Cardiac fibroblast (primary cell): ENCODE measurements around the gene AK6.

Experiments
- DNase-seq, 2 donors: peaks; one replicate each; pipeline versions ENCODE4 v3.0.0 to v3.0.0-alpha.2; 2010; ENCODE audit warnings: low read depth in 2 of 2
- H3K4me3 ChIP-seq, 2 donors: replicated peaks in 1 of 2; 1 replicate in 1 of 2; 2 replicates in 1 of 2; pipeline ENCODE4 v1.5.1; 2011; ENCODE audit warnings: low read depth in 2 of 2, low read length in 2 of 2, mild to moderate bottlenecking in 2 of 2, moderate library complexity in 1 of 2
- CTCF ChIP-seq: IDR thresholded peaks from one replicate; pipeline ENCODE4 v1.5.1; 2011; ENCODE audit warnings: low read depth, mild to moderate bottlenecking, low read length, inconsistent platforms

Gene AK6

GRCh38 chr5:69305512-69305911 lies 63.8 kb downstream of the AK6 start:
- no peak for DNase-seq
- H3K4me3 ChIP-seq, result no peak overlapping the region
- TF ChIP-seq CTCF, result no peak
